NCI-H82 treated with DMSO at 0.1 percent for 48 hours (cell line): Measurements from ENCODE around the gene RNASEH2A.

Experiments
- DNase-seq: peaks from one replicate; lab custom pipeline; 2025; ENCODE audit not compliant: unreplicated experiment; lab: John Stamatoyannopoulos, UW

The RNASEH2A gene

DNA sequence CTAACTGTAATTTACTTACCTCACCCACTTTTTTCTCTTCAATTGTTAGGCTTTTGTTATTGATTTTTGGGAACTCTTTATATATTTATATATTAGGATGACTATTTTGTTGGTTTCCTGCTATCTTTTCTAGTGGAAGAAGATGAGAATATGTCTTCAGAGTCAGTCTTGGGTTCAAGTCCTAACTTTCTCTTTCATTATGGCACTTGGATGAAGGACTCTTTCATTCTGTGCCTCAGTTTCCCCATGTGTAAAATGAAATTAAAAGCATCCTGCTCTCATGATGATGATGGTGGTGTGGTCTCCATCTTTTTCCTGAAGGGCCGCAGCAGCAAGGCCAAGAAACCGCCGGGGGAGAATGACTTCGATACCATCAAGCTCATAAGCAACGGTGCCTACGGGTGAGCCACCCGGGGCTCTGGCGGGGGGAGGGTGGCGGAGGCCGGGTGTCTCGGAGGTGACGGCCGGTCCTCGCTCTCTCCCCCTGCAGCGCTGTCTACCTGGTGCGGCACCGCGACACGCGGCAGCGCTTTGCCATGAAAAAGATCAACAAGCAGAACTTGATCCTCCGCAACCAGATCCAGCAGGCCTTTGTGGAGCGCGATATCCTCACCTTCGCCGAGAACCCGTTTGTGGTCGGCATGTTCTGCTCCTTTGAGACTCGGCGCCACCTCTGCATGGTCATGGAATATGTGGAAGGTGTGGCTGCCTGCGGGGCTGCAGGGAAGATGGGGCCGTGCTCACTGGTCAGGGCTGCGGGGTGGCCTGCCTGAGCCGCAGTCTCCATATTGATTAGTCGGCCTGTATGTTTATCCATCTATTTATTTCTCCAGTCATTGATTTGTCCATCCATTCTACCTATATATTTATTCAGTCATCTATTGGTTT is 51.9 kb downstream of the RNASEH2A start:
- DNase-seq = no peak

DNA sequence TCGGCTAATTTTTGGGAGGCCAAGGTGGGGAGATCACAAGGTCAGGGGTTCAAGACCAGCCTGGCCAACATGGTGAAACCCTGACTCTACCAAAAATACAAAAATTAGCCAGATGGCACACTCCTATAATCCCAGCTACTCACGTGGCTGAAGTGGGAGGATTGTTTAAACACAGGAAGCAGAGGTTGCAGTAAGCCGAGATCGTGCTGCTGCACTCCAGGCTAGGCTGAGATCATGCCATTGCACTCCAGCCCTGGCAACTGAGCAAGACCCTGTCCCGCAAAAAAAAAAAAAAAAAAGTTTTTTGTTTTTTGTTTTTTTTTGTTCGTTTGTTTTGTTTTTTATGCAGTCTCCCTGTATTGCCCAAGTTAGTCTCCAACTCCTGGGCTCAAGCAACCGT is 53.2 kb downstream of the RNASEH2A start:
- peak; percentile 63 for DNase-seq
